ENCODE data around the gene ZNF75A.
A peak's percentile ranks its signal among the peaks of the same experiment; 100 is the strongest.

Gene ZNF75A

GRCh38 chr16:3289998-3290673, 15.2 kb upstream of the ZNF75A start:
- DNase-seq: no peak

GRCh38 chr16:3292604-3293003, 12.7 kb upstream of the ZNF75A start:
- DNase-seq: no peak

GRCh38 chr16:3295209-3295608, 10.1 kb upstream of the ZNF75A start:
- DNase-seq: no peak

GRCh38 chr16:3295783-3296182, 9.5 kb upstream of the ZNF75A start:
- no peak for DNase-seq

- no peak for DNase-seq
These were observed 927 bp upstream of the ZNF75A start for GRCh38 chr16:3304370-3304769.

GRCh38 chr16:3306078-3306477, 781 bp downstream of the ZNF75A start:
- DNase-seq: no peak

- DNase-seq: no peak
These were observed 6.2 kb downstream of the ZNF75A start for GRCh38 chr16:3311496-3311895.

GRCh38 chr16:3317315-3317999, 12.2 kb downstream of the ZNF75A start:
- DNase-seq: no peak

- no peak for DNase-seq
These were observed 16.5 kb downstream of the ZNF75A start for GRCh38 chr16:3321816-3322215.

- no peak for DNase-seq
These were observed 22.2 kb downstream of the ZNF75A start for GRCh38 chr16:3327514-3327913.

- DNase-seq: no peak
These were observed 22.8 kb downstream of the ZNF75A start for GRCh38 chr16:3328104-3328503.

GRCh38 chr16:3328643-3329042, 23.3 kb downstream of the ZNF75A start:
- DNase-seq: no peak

GRCh38 chr16:3346041-3346440, 40.7 kb downstream of the ZNF75A start:
- no peak for DNase-seq

- no peak for DNase-seq
These were observed 42.3 kb downstream of the ZNF75A start for GRCh38 chr16:3347586-3347985.

- DNase-seq: no peak
These were observed 43.4 kb downstream of the ZNF75A start for GRCh38 chr16:3348547-3349167.

GRCh38 chr16:3349175-3349574, 43.9 kb downstream of the ZNF75A start:
- DNase-seq: no peak

GRCh38 chr16:3355589-3355988, 50.3 kb downstream of the ZNF75A start, which contains the start of gene OR2C1:
OR2C1 (plus strand) TSS chr16:3355889; CDS start chr16:3355941, 52 bp downstream.
- DNase-seq: no peak

GRCh38 chr16:3356118-3356517, 50.8 kb downstream of the ZNF75A start:
- DNase-seq: no peak

GRCh38 chr16:3358871-3359270, 53.6 kb downstream of the ZNF75A start:
- DNase-seq: no peak

- no peak for DNase-seq
These were observed 57.6 kb downstream of the ZNF75A start for GRCh38 chr16:3362931-3363330.

GRCh38 chr16:3363793-3364192, 58.5 kb downstream of the ZNF75A start:
- DNase-seq: no peak

GRCh38 chr16:3364774-3365427, 59.6 kb downstream of the ZNF75A start:
- DNase-seq: peak; percentile 89
